GM12872 (cell line): ENCODE data around the gene NFATC1.

Experiments
- CTCF ChIP-seq: IDR thresholded peaks from 3 replicates; pipeline ENCODE4 v1.5.1; 2011; ENCODE audit warnings: low read depth, mild to moderate bottlenecking, low read length, moderate library complexity; ENCODE audit not compliant: insufficient read depth

The NFATC1 gene

DNA sequence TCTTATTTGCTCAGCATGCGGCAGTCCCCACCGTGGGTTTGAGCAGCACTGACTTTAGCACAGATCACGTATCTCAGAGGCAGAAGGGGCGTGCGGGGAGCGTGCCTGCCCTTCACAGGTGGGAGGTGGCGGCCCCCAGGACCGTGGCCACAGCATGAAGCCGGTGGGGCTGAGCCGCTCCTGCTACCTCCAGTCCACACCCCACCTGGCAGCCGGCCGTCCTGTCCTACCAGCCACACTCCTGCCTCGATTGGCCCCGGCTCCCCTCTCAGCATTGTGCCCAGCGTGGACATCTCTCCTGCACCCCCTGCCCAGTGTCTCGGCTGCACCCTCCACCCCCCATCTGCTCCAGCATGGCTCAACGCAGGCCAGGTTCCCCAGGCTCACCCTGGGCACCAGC is 73.6 kb downstream of the NFATC1 start:
- no peak for TF ChIP-seq CTCF

DNA sequence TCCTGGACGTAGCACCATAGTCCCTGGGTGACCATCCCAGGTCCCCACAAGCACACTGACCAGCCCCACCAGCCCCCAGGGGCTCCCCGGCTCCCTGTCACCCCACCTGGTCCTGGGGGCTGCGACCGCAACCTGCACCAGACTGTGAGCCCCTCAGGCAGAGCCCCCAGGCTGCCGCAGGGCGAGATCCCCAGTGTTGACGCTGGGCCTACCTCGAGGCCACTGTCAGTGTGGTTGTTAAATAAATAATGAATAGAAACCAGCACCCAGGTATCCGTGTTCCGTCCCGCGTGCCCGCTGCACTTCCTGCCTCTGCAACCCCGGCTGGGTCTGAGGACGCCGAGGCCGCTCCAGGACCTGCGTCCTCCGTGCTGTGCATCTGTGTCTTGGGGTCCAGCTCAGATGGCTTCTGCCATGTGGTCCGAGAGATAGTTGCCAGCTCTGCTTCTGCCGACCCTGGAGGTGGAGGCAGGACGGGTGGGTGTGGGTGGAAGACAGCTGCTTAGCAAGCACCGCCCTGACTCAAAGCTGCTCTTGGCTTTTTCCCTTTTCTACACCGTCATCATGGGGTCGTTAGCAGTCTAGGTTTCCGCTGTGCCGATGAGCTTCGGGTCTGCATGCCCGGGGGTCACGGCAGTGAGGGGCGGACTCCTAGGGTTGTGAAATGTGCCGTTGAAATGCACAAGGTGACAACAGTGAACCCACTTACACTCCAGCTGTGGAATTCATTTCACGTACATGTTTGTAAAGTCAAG is 74.2 kb downstream of the NFATC1 start:
- no peak for TF ChIP-seq CTCF

- no peak for TF ChIP-seq CTCF
Observed at GRCh38 chr18:79470547-79470946, 74.8 kb downstream of the NFATC1 start.

- no peak for TF ChIP-seq CTCF
Observed at GRCh38 chr18:79471046-79471445, 75.3 kb downstream of the NFATC1 start.

DNA sequence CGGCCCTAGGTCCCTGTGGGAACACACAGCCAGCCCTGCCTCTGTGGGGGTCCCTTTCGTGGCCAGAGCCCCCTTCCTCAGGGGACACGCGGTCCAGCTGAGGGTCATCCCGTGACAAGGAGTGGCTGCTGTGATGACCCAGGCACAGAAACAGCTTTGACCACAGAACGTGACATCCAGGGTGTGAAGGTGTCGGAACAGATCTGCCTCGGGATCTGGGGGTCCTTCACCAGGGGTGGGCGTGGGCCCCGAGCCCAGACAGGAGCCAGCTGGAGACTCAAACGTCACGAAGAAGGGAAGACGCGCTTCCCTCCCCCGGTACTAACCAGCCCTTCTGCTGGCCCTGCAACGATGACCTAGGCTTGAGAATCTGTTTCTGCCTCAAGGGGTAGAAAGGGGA is 75.9 kb downstream of the NFATC1 start:
- TF ChIP-seq CTCF, result no peak

DNA sequence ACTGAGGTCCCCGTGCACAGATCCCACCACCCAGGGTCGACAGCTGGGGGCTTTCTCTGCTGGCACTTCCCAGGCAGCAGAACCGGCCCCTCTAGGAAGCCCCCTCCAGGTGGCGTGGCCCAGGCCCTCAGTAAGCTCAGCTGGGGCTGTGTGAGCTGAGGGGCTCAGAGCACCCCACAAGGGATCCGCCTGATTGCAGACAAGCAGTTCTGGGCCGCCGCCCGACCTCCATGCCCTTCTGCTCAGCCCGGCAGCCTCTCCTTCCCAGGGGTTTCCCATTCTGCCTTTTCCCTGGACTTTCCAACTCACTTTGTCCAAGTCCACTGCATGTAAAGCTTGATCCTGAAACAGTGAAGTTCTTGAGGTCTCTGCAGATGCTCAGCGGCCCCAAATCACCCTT is 76.4 kb downstream of the NFATC1 start:
- no peak for TF ChIP-seq CTCF

- no peak for TF ChIP-seq CTCF
Observed at GRCh38 chr18:79472946-79473345, 77.2 kb downstream of the NFATC1 start.
